ENCODE measurements around the gene NKAPD1. TPM values are rescaled to one million over a fixed set of nuclear protein-coding genes. Genes with fewer than 3 reads are reported as not detected.

Gene NKAPD1
- total and polyA plus RNA-seq, 9 of the 15 experiments (the other 6 are each of a cell fraction or from before 2014, with no cell fraction given): 14.1 to 73.5 (median 29.3) TPM

- intact Hi-C loops (cut with micrococcal nuclease): no loop called here
- in situ Hi-C loops (cut with MboI): no loop called here
- CTCF ChIA-PET (ENCODE audit: low intra/inter-chr PET ratio): no interaction called here
- no peak for TF ChIP-seq ZNF76 (CRISPR knock-in tag; IDR thresholded peaks at IDR 0.05; ENCODE audit: borderline replicate concordance)
- TF ChIP-seq TCF3 (CRISPR knock-in tag; IDR thresholded peaks at IDR 0.05): peak; percentile 61
- no peak for TF ChIP-seq CREB5 (CRISPR knock-in tag; IDR thresholded peaks at IDR 0.05)
- TF ChIP-seq GTF3C2 (IDR thresholded peaks at IDR 0.05; ENCODE audit: borderline replicate concordance, extremely low read depth, insufficient read length): no peak
- TF ChIP-seq HMGN3 (IDR thresholded peaks at IDR 0.05; ENCODE audit: borderline replicate concordance, extremely low read depth, insufficient read length, low read depth, low read length): no peak
- no peak for TF ChIP-seq PHB2 (IDR thresholded peaks at IDR 0.05; ENCODE audit: low read depth)
- TF ChIP-seq TEAD4 (IDR thresholded peaks at IDR 0.05; ENCODE audit: low read length): 0 out of 2 replicates have a peak, but pooled peaks have one; percentile 34
- no peak for TF ChIP-seq TEAD4 (CRISPR knock-in tag; IDR thresholded peaks at IDR 0.05; ENCODE audit: borderline replicate concordance)
- TF ChIP-seq PRDM10 (IDR thresholded peaks at IDR 0.05; ENCODE audit: partially characterized antibody): peak; percentile 95
- no peak for TF ChIP-seq RFX1 (IDR thresholded peaks at IDR 0.05)
- TF ChIP-seq ARHGAP35 (IDR thresholded peaks at IDR 0.05; ENCODE audit: partially characterized antibody): no peak
- no peak; the same call in 1 of the 2 replicates for TF ChIP-seq CEBPG (CRISPR knock-in tag; IDR thresholded peaks at IDR 0.05)
- TF ChIP-seq CEBPG (tag; conservative IDR thresholded peaks at IDR 0.05 in 1 of 2, IDR thresholded peaks at IDR 0.05 in 1 of 2): peak; percentile 76 to 86
Measured at GRCh38 chr11:112097734-112098528, 23.8 kb downstream of the NKAPD1 start.

More at GRCh38 chr11:112097734-112098528, 23.8 kb downstream of the NKAPD1 start:
- DNase-seq (ENCODE audit: extremely low read depth in 1 of 4, low spot score in 3 of 4) (peak; percentile 33 to 81 (median 58)), FAIRE-seq (peak; percentile 86), ATAC-seq (peak; percentile 84)
- 22% methylated on average over 11 of the region's 11 CpGs for WGBS (ENCODE audit: insufficient coverage, low coverage, missing lambda C conversion rate)
- no peak overlapping the region for H3K4me3 ChIP-seq
- no peaks in the 10 kb centered on the region for H3K9me3 ChIP-seq (replicated peaks; ENCODE audit: control insufficient read depth, insufficient read depth, low read depth, low read length)
- no peaks in the 10 kb centered on the region for H3K9me1 ChIP-seq (ENCODE audit: control insufficient read depth, insufficient read depth, low read length)
- peaks cover 12 to 14% of the 10 kb centered on the region in 2 experiments; a peak in 4 of 5 replicates for H3K4me1 ChIP-seq (replicated peaks in 1 of 2; ENCODE audit: control insufficient read depth in 2 of 2, insufficient read depth in 2 of 2, low read length in 2 of 2)
- no peaks in the 10 kb centered on the region for H3K79me2 ChIP-seq (ENCODE audit: control insufficient read depth, insufficient read depth, low read length)
- no peak overlapping the region for H3K4me2 ChIP-seq (ENCODE audit: insufficient read depth, low read length)
- no TSS peak for BruUV-seq (replicated peaks)
- H3K9ac ChIP-seq (ENCODE audit: insufficient read depth in 1 of 2, low read depth in 2 of 2, low read length in 2 of 2): no peak overlapping the region
- H3K27me3 ChIP-seq (ENCODE audit: control insufficient read depth in 2 of 2, insufficient read depth in 2 of 2, low read length in 2 of 2): no peaks in the 10 kb centered on the region
- H4K20me1 ChIP-seq (replicated peaks; ENCODE audit: control insufficient read depth, insufficient read depth, low read length): peaks cover 5% of the 10 kb centered on the region; the same call in 1 of the 2 replicates
- POLR2A ChIA-PET: interaction anchor here (0.7 to 1.5 kb wide), 7 partner anchors 8 to 70 kb away, joined by 3 to 9 read pairs (median 4); partner anchors contain the start of genes SDHD and TIMM8B
- no peak overlapping the region for H2AFZ ChIP-seq (ENCODE audit: low read depth, low read length)
- no peak overlapping the region for H3K27ac ChIP-seq (ENCODE audit: extremely low read depth, low read depth, low read length)
- H3K36me3 ChIP-seq (ENCODE audit: control insufficient read depth, insufficient read depth, low read length): peaks cover 33% of the 10 kb centered on the region
